ENCODE results near the gene ZNF282. TPM values are rescaled to one million over a fixed set of nuclear protein-coding genes. Genes with fewer than 3 reads are reported as not detected.

Gene ZNF282
- total RNA-seq, 1 experiment from 2014 or later: 44.0 TPM

DNA sequence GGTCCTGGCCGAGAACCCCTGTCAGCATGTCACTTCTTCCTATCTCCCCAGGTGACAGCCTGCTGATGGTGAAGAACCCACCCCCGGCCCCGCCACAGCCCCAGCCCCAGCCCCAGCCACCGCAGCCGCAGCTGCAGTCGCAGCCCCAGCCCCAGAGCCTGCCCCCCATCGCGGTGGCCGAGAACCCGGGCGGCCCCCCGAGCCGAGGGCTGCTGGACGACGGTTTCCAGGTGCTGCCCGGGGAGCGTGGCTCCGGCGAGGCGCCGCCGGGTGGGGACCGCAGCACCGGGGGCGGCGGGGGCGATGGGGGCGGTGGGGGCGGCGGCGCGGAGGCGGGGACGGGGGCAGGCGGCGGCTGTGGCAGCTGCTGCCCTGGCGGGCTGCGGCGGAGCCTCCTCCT is 28.4 kb downstream of the ZNF282 start:
- Histone ChIP-seq H3K4me1 (no peaks in the 10 kb centered on the region), H3K4me3 (ENCODE audit: low read depth, low read length) (no peak overlapping the region), H3K27me3 (replicated peaks; ENCODE audit: control insufficient read depth, insufficient read depth, low read length) (no peaks in the 10 kb centered on the region), H3K36me3 (ENCODE audit: control insufficient read depth, insufficient read depth, low read length) (no peaks in the 10 kb centered on the region; the same call in 1 of the 2 replicates), H3K9me3 (no peaks in the 10 kb centered on the region)
- POLR2A ChIA-PET: no interaction called here
- Mint-ChIP-seq H3K9me3 (ENCODE audit: unreplicated experiment) (no peaks in the 10 kb centered on the region), H3K4me1 (ENCODE audit: low read depth, unreplicated experiment) (no peaks in the 10 kb centered on the region), H3K27ac (ENCODE audit: unreplicated experiment) (no peak overlapping the region), H3K27me3 (ENCODE audit: insufficient read depth, unreplicated experiment) (no peaks in the 10 kb centered on the region), H3K4me3 (ENCODE audit: unreplicated experiment) (no peak overlapping the region), H3K36me3 (ENCODE audit: insufficient read depth, unreplicated experiment) (peaks cover 50% of the 10 kb centered on the region)
- TF ChIP-seq, protein P1, sequence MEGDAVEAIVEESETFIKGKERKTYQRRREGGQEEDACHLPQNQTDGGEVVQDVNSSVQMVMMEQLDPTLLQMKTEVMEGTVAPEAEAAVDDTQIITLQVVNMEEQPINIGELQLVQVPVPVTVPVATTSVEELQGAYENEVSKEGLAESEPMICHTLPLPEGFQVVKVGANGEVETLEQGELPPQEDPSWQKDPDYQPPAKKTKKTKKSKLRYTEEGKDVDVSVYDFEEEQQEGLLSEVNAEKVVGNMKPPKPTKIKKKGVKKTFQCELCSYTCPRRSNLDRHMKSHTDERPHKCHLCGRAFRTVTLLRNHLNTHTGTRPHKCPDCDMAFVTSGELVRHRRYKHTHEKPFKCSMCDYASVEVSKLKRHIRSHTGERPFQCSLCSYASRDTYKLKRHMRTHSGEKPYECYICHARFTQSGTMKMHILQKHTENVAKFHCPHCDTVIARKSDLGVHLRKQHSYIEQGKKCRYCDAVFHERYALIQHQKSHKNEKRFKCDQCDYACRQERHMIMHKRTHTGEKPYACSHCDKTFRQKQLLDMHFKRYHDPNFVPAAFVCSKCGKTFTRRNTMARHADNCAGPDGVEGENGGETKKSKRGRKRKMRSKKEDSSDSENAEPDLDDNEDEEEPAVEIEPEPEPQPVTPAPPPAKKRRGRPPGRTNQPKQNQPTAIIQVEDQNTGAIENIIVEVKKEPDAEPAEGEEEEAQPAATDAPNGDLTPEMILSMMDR (IDR thresholded peaks at IDR 0.05; ENCODE audit: insufficient read depth in 1 of 2, low read depth in 1 of 2, low read length in 1 of 2, severe bottlenecking in 1 of 2, unreplicated experiment in 1 of 2): no peak
- no peak for DNase-seq
- CTCF ChIA-PET: no interaction called here
- intact Hi-C loops (cut with micrococcal nuclease; ENCODE audit: unreplicated experiment): no loop called here
- BruUV-seq (replicated peaks): no TSS peak

DNA sequence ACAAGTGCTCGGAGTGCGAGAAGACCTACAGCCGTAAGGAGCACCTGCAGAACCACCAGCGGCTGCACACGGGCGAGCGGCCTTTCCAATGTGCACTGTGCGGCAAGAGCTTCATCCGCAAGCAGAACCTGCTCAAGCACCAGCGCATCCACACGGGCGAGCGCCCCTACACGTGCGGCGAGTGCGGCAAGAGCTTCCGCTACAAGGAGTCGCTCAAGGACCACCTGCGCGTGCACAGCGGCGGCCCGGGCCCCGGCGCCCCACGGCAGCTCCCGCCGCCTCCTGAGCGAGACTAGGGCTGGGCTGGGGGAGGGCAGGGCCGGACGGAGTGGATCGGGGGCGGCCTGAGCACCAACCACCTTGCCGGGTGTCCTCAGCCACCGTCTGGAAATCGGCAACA is 29.0 kb downstream of the ZNF282 start:
- H3K9me3 ChIP-seq: no peaks in the 10 kb centered on the region
- H3K27me3 ChIP-seq (replicated peaks; ENCODE audit: control insufficient read depth, insufficient read depth, low read length): no peaks in the 10 kb centered on the region
- Mint-ChIP-seq H3K9me3 (ENCODE audit: unreplicated experiment) (no peaks in the 10 kb centered on the region), H3K4me1 (ENCODE audit: low read depth, unreplicated experiment) (no peaks in the 10 kb centered on the region), H3K27me3 (ENCODE audit: insufficient read depth, unreplicated experiment) (no peaks in the 10 kb centered on the region), H3K4me3 (ENCODE audit: unreplicated experiment) (no peak overlapping the region), H3K36me3 (ENCODE audit: insufficient read depth, unreplicated experiment) (peaks cover 50% of the 10 kb centered on the region), H3K27ac (ENCODE audit: unreplicated experiment) (no peak overlapping the region)
- no peaks in the 10 kb centered on the region for H3K4me1 ChIP-seq
- ChIA-PET POLR2A (no interaction called here), CTCF (no interaction called here)
- no peak overlapping the region for H3K4me3 ChIP-seq (ENCODE audit: low read depth, low read length)
- no peak for DNase-seq
- intact Hi-C loops (cut with micrococcal nuclease; ENCODE audit: unreplicated experiment): no loop called here
- BruUV-seq (replicated peaks): no TSS peak
- no peaks in the 10 kb centered on the region; the same call in 1 of the 2 replicates for H3K36me3 ChIP-seq (ENCODE audit: control insufficient read depth, insufficient read depth, low read length)
- TF ChIP-seq, protein P1 (IDR thresholded peaks at IDR 0.05; ENCODE audit: insufficient read depth in 1 of 2, low read depth in 1 of 2, low read length in 1 of 2, severe bottlenecking in 1 of 2, unreplicated experiment in 1 of 2): no peak

DNA sequence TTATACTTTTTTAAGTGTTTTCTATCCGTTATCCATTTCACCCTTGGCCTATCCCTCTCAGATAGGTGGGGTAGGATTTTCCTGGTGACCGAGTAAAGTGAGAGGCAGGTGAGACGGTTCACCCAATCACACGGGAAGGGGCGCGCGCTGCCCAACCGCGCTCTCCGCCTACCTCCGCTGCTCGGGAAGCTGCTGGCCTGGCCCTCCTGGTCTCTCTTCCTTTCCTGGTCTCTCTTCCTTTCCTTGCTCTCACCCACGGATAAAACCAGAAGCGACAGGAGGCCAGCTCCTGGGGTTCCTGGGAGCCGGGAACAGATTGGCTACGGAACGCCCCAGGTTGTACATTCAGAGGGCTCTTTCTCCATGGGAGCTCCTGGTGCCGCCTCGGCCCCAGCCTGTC is 29.8 kb downstream of the ZNF282 start:
- H3K4me1 Mint-ChIP-seq (ENCODE audit: low read depth, unreplicated experiment): no peaks in the 10 kb centered on the region
- DNase-seq: no peak
- H3K9me3 Mint-ChIP-seq (ENCODE audit: unreplicated experiment): no peaks in the 10 kb centered on the region
- no TSS peak for BruUV-seq (replicated peaks)
- Histone ChIP-seq H3K27me3 (replicated peaks; ENCODE audit: control insufficient read depth, insufficient read depth, low read length) (no peaks in the 10 kb centered on the region), H3K9me3 (no peaks in the 10 kb centered on the region), H3K4me1 (no peaks in the 10 kb centered on the region), H3K36me3 (ENCODE audit: control insufficient read depth, insufficient read depth, low read length) (no peaks in the 10 kb centered on the region; the same call in 1 of the 2 replicates), H3K4me3 (ENCODE audit: low read depth, low read length) (no peak overlapping the region)
- H3K27ac Mint-ChIP-seq (ENCODE audit: unreplicated experiment): no peak overlapping the region
- CTCF ChIA-PET: interaction anchor here (0.7 kb wide), 1 partner anchor 8 kb away, joined by 3 read pairs; no protein-coding TSS in a partner anchor
- TF ChIP-seq, protein P1 (IDR thresholded peaks at IDR 0.05; ENCODE audit: insufficient read depth in 1 of 2, low read depth in 1 of 2, low read length in 1 of 2, severe bottlenecking in 1 of 2, unreplicated experiment in 1 of 2): no peak
- no peaks in the 10 kb centered on the region for H3K27me3 Mint-ChIP-seq (ENCODE audit: insufficient read depth, unreplicated experiment)
- no peak overlapping the region for H3K4me3 Mint-ChIP-seq (ENCODE audit: unreplicated experiment)
- intact Hi-C loops (cut with micrococcal nuclease; ENCODE audit: unreplicated experiment): no loop called here
- peaks cover 55% of the 10 kb centered on the region for H3K36me3 Mint-ChIP-seq (ENCODE audit: insufficient read depth, unreplicated experiment)
- POLR2A ChIA-PET: no interaction called here

Data from Caco-2 (cell line).